IMR-90 (cell line): ENCODE results near the gene BAZ2B. TPM values are rescaled to one million over a fixed set of nuclear protein-coding genes. Genes with fewer than 3 reads are reported as not detected.

Experiments used
- ATAC-seq: fragments of 200-7000 bp; cut with Tn5 transposase; 2 replicates; pipeline ENCODE4 v1.9.1; 2020; ENCODE audit warnings: low read depth, mild to moderate bottlenecking, moderate library complexity
- BruUV-seq: library from RNA; stranded (reverse); fragments of 400-500 nt; replicated peaks from 2 replicates; lab custom pipeline; 2021; lab: Mats Ljungman, UMichigan
- CTCF ChIA-PET: fragments of 300-600 bp; formaldehyde crosslinking; extraction: SDS; loops from one replicate; lab custom pipeline; 2021; ENCODE audit warnings: antibody characterized with exemption; lab: Yijun Ruan, JAX
- POLR2A ChIA-PET: fragments of 300-600 bp; sonication (Branson Sonifier 250); formaldehyde crosslinking; loops from one replicate; lab custom pipeline; 2022; ENCODE audit warnings: antibody characterized with exemption; ENCODE audit not compliant: unreplicated experiment; lab: Charles Lee
- DNase-seq: peaks from one replicate; pipeline ENCODE4 v3.0.0; 2013
- H2AFZ ChIP-seq: replicated peaks from 2 replicates; pipeline ENCODE3; 2013; ENCODE audit warnings: low read length, mild to moderate bottlenecking; ENCODE audit not compliant: poor library complexity
- H2AK5ac ChIP-seq: 2 replicates; pipeline ENCODE4 v1.6.1; 2013; ENCODE audit warnings: low read depth, low read length, inconsistent platforms
- H2AK9ac ChIP-seq: replicated peaks from 2 replicates; pipeline ENCODE3; 2013; ENCODE audit warnings: mild to moderate bottlenecking, low read depth, low read length, moderate library complexity; ENCODE audit not compliant: poor library complexity
- H2BK120ac ChIP-seq: 2 replicates; pipeline ENCODE4 v1.6.1; 2013; ENCODE audit warnings: low read depth, low read length, inconsistent platforms
- H2BK15ac ChIP-seq: 3 replicates; pipeline ENCODE4 v1.6.1; 2013; ENCODE audit warnings: low read depth, low read length, inconsistent platforms
- H2BK20ac ChIP-seq: 2 replicates; pipeline ENCODE4 v1.6.1; 2013; ENCODE audit warnings: low read depth, mild to moderate bottlenecking, inconsistent platforms, low read length, moderate library complexity
- H2BK5ac ChIP-seq: 2 replicates; pipeline ENCODE4 v1.6.1; 2013; ENCODE audit warnings: mild to moderate bottlenecking, low read depth, low read length, inconsistent platforms; ENCODE audit not compliant: poor library complexity, severe bottlenecking
- H3K14ac ChIP-seq: replicated peaks from 2 replicates; pipeline ENCODE4 v1.6.1; 2013; ENCODE audit warnings: low read depth, low read length, inconsistent platforms
- H3K18ac ChIP-seq: 2 replicates; pipeline ENCODE4 v1.6.1; 2013; ENCODE audit warnings: low read depth, low read length, control low read depth
- H3K23ac ChIP-seq: 2 replicates; pipeline ENCODE4 v1.6.1; 2013; ENCODE audit warnings: low read depth, low read length, inconsistent platforms
- H3K27ac ChIP-seq: 2 replicates; pipeline ENCODE4 v1.5.1; 2013; ENCODE audit warnings: mild to moderate bottlenecking, control low read depth, low read length; ENCODE audit not compliant: insufficient read depth
- H3K27me3 ChIP-seq: 2 replicates; pipeline ENCODE4 v1.6.1; 2013; ENCODE audit warnings: low read length; ENCODE audit not compliant: control insufficient read depth, insufficient read depth
- H3K36me3 ChIP-seq: 2 replicates; pipeline ENCODE4 v1.6.1; 2013; ENCODE audit warnings: low read length, mixed read lengths; ENCODE audit not compliant: control insufficient read depth, insufficient read depth
- H3K4ac ChIP-seq: 2 replicates; pipeline ENCODE4 v1.6.1; 2013; ENCODE audit warnings: low read depth, low read length, inconsistent platforms
- H3K4me1 ChIP-seq: 2 replicates; pipeline ENCODE4 v1.6.1; 2013; ENCODE audit warnings: low read length, mixed read lengths; ENCODE audit not compliant: control insufficient read depth, insufficient read depth
- H3K4me2 ChIP-seq: 2 replicates; pipeline ENCODE4 v1.6.1; 2013; ENCODE audit warnings: low read depth, mild to moderate bottlenecking, control low read depth, low read length, moderate library complexity
- H3K4me3 ChIP-seq: 2 replicates; pipeline ENCODE4 v1.5.1; 2013; ENCODE audit warnings: low read depth, mild to moderate bottlenecking, control low read depth, low read length, moderate library complexity; ENCODE audit not compliant: insufficient read depth
- H3K56ac ChIP-seq: 2 replicates; pipeline ENCODE4 v1.6.1; 2013; ENCODE audit warnings: low read length, inconsistent platforms; ENCODE audit not compliant: insufficient read depth; ENCODE audit errors: extremely low read depth
- H3K79me1 ChIP-seq, 2 experiments: 2 replicates each; pipeline ENCODE4 v1.6.1; 2013; ENCODE audit warnings: low read length in 2 of 2, inconsistent platforms in 1 of 2, low read depth in 1 of 2
- H3K9ac ChIP-seq: 2 replicates; pipeline ENCODE4 v1.6.1; 2013; ENCODE audit warnings: low read depth, low read length, control low read depth
- H3K9me1 ChIP-seq: 2 replicates; pipeline ENCODE4 v1.6.1; 2013; ENCODE audit warnings: low read length, inconsistent platforms; ENCODE audit not compliant: insufficient read depth
- H3K9me3 ChIP-seq: 2 replicates; pipeline ENCODE4 v1.6.1; 2013; ENCODE audit warnings: low read length; ENCODE audit not compliant: control insufficient read depth, insufficient read depth
- H4K20me1 ChIP-seq: 2 replicates; pipeline ENCODE4 v1.6.1; 2013; ENCODE audit warnings: low read length, inconsistent platforms; ENCODE audit not compliant: insufficient read depth
- H4K5ac ChIP-seq: 2 replicates; pipeline ENCODE4 v1.6.1; 2013; ENCODE audit warnings: mild to moderate bottlenecking, low read depth, low read length, control low read depth
- H4K8ac ChIP-seq, 2 experiments: 2 replicates each; pipeline ENCODE4 v1.6.1; 2013; ENCODE audit warnings: low read depth in 2 of 2, low read length in 2 of 2, control low read depth in 1 of 2, inconsistent platforms in 1 of 2
- H4K91ac ChIP-seq: 2 replicates; pipeline ENCODE4 v1.6.1; 2013; ENCODE audit warnings: low read depth, low read length, inconsistent platforms; ENCODE audit not compliant: insufficient read depth
- CHD1 ChIP-seq: IDR thresholded peaks from 2 replicates; pipeline ENCODE4 v1.6.1; 2012; ENCODE audit warnings: low read depth, low read length, improper control_type of control experiment
- MAZ ChIP-seq: IDR thresholded peaks from 2 replicates; pipeline ENCODE4 v1.6.1; 2012; ENCODE audit warnings: low read depth, mild to moderate bottlenecking, low read length, improper control_type of control experiment, moderate library complexity, borderline replicate concordance
- WGBS, 2 experiments: methylation state at CpG; one replicate each; pipeline versions ENCODE4 v1.1.5 to v1.1.7; 2013; ENCODE audit warnings: missing lambda C conversion rate in 2 of 2; ENCODE audit not compliant: insufficient read length in 1 of 2; ENCODE audit errors: extremely low coverage in 2 of 2; 5-methylcytosine and 5-hydroxymethylcytosine counted together
- dilution Hi-C: fragments of 300-500 bp; cut with HindIII; formaldehyde crosslinking; loops from one replicate; pipeline ENCODE4 v1.14.3; 2018; ENCODE audit warnings: low sequenced_read_pairs; ENCODE audit not compliant: unreplicated experiment
- in situ Hi-C: fragments of 300-500 bp; cut with MboI; formaldehyde crosslinking; loops from 3 replicates; pipeline ENCODE4 v1.14.3; 2019; ENCODE audit warnings: low sequenced_read_pairs, inconsistent platforms, mixed read lengths
- intact Hi-C: fragments of 100-400 bp; cut with micrococcal nuclease; formaldehyde crosslinking; loops from 2 replicates; pipeline ENCODE4 v1.10.0; 2022
- polyA plus RNA-seq, 3 experiments: library from polyadenylated mRNA; depleted of rRNA; stranded (reverse); fragments of >200 nt; gene quantifications; 2 replicates each; pipeline ENCODE4 v1.2.3, GENCODE V29; 2012; ENCODE audit warnings: low replicate concordance in 1 of 3
- total RNA-seq: library from RNA; depleted of rRNA; stranded (reverse); fragments of >200 nt; gene quantifications from 2 replicates; pipeline ENCODE4 v1.2.3, GENCODE V29; 2012

BAZ2B gene
- total and polyA plus RNA-seq, 2 of the 4 experiments (the other 2 are of a cell fraction): 8.9 to 42.1 TPM

- Histone ChIP-seq H2AFZ (no peak overlapping the region), H4K8ac (no peak overlapping the region), H4K5ac (no peak overlapping the region), H3K14ac (no peak overlapping the region), H3K79me1 (no peaks in the 10 kb centered on the region; a peak in 1 of 4 replicates), H3K9ac (no peak overlapping the region), H3K18ac (no peak overlapping the region), H4K20me1 (no peaks in the 10 kb centered on the region), H2AK5ac (no peak overlapping the region), H4K91ac (no peak overlapping the region), H3K4me2 (no peak overlapping the region), H3K23ac (no peak overlapping the region), H3K27me3 (no peaks in the 10 kb centered on the region), H3K4me1 (peaks cover 2% of the 10 kb centered on the region; the same call in 1 of the 2 replicates), H3K4me3 (no peak overlapping the region), H2BK20ac (no peak overlapping the region), H3K56ac (no peak overlapping the region), H3K9me3 (no peaks in the 10 kb centered on the region), H2BK5ac (no peak overlapping the region), H3K27ac (no peak overlapping the region), H2BK15ac (no peak overlapping the region), H2AK9ac (no peak overlapping the region), H3K36me3 (peaks cover 24% of the 10 kb centered on the region), H2BK120ac (no peak overlapping the region), H3K9me1 (no peaks in the 10 kb centered on the region), H3K4ac (no peak overlapping the region)
- intact Hi-C loops (no loop called here), in situ Hi-C loops (no loop called here), dilution Hi-C loops (no loop called here)
- ChIA-PET POLR2A (interaction anchor here (0.7 kb wide), 1 partner anchor 19 kb away, joined by 3 read pairs; no protein-coding TSS in a partner anchor), CTCF (no interaction called here)
- TF ChIP-seq CHD1 (no peak), MAZ (no peak)
- DNase-seq: no peak
- ATAC-seq: no peak
- no CpG with 5 or more reads among the region's 2 CpGs for WGBS, 2 experiments
- no TSS peak for BruUV-seq
Observed at GRCh38 chr2:159446201-159446600, 170.1 kb downstream of the BAZ2B start.
